Endothelial cell of umbilical vein (primary cell): ENCODE measurements around the gene SH3BP4. TPM values are rescaled to one million over a fixed set of nuclear protein-coding genes. Genes with fewer than 3 reads are reported as not detected.

Experiments
- BruUV-seq: library from RNA; stranded (reverse); fragments of 400-500 nt; replicated peaks from 2 replicates; lab custom pipeline; 2021; lab: Mats Ljungman, UMichigan
- CTCF ChIA-PET: fragments of 300-600, 350-600 bp; sonication (Branson Sonifier 250); formaldehyde crosslinking; loops from one replicate; lab custom pipeline; 2021; ENCODE audit warnings: antibody characterized with exemption, inconsistent platforms; lab: Charles Lee
- POLR2A ChIA-PET: fragments of 300-600, 350-600 bp; sonication (Branson Sonifier 250); formaldehyde crosslinking; loops from one replicate; lab custom pipeline; 2021; ENCODE audit warnings: antibody characterized with exemption, inconsistent platforms; lab: Charles Lee
- DNase-seq: peaks from one replicate; pipeline ENCODE4 v3.0.0-alpha.2; 2011; ENCODE audit warnings: low read depth, low spot score
- FAIRE-seq: peaks from 2 replicates; lab custom pipeline; 2011; peaks lifted over from hg19 to GRCh38; lab: Jason Lieb, UNC
- H2AFZ ChIP-seq: 2 replicates; pipeline ENCODE4 v1.6.0; 2012; ENCODE audit warnings: low read depth, low read length, control low read depth, inconsistent platforms
- H3K27ac ChIP-seq: 2 replicates; pipeline ENCODE4 v1.5.1; 2011; ENCODE audit warnings: low read depth, mild to moderate bottlenecking, control low read depth, low read length, moderate library complexity; ENCODE audit not compliant: insufficient read depth
- H3K27me3 ChIP-seq, 2 experiments: 2 replicates each; pipeline versions ENCODE4 v1.6.0 to v1.6.1; 2011; ENCODE audit warnings: low read length in 2 of 2, mixed read lengths in 1 of 2; ENCODE audit not compliant: control insufficient read depth in 2 of 2, insufficient read depth in 2 of 2
- H3K36me3 ChIP-seq, 2 experiments: 2 replicates in 1 of 2; 3 replicates in 1 of 2; pipeline ENCODE4 v1.5.1; 2011; ENCODE audit warnings: low read length in 2 of 2, mild to moderate bottlenecking in 1 of 2, moderate library complexity in 1 of 2; ENCODE audit not compliant: control insufficient read depth in 2 of 2, insufficient read depth in 2 of 2; ENCODE audit errors: extremely low read depth in 1 of 2
- H3K4me1 ChIP-seq: 3 replicates; pipeline ENCODE4 v1.5.1; 2011; ENCODE audit warnings: mild to moderate bottlenecking, low read length; ENCODE audit not compliant: control insufficient read depth, insufficient read depth; ENCODE audit errors: extremely low read depth
- H3K4me2 ChIP-seq: 2 replicates; pipeline ENCODE4 v1.6.1; 2011; ENCODE audit warnings: low read length, control low read depth, mixed read lengths; ENCODE audit not compliant: insufficient read depth
- H3K4me3 ChIP-seq, 3 experiments: fragments of 200-600 bp in 1 of 3; sonication (generic), shearing (Covaris generic) in 1 of 3; replicated peaks in 1 of 3; 2 replicates each; pipeline ENCODE4 v1.5.1; 2011 to 2016; ENCODE audit warnings: control low read depth in 3 of 3, low read length in 3 of 3, mild to moderate bottlenecking in 2 of 3, inconsistent platforms in 1 of 3, low read depth in 1 of 3, moderate library complexity in 1 of 3; ENCODE audit not compliant: insufficient read depth in 1 of 3
- H3K79me2 ChIP-seq: 2 replicates; pipeline ENCODE4 v1.6.0; 2012; ENCODE audit warnings: low read length, inconsistent platforms; ENCODE audit not compliant: control insufficient read depth, insufficient read depth
- H3K9ac ChIP-seq: replicated peaks from 2 replicates; pipeline ENCODE3; 2011; ENCODE audit warnings: low read length, control low read depth; ENCODE audit not compliant: insufficient read depth; ENCODE audit errors: extremely low read depth
- H3K9me1 ChIP-seq: replicated peaks from 3 replicates; pipeline ENCODE4 v1.6.0; 2011; ENCODE audit warnings: mild to moderate bottlenecking, low read length; ENCODE audit not compliant: control insufficient read depth, insufficient read depth; ENCODE audit errors: extremely low read depth
- H3K9me3 ChIP-seq: replicated peaks from 2 replicates; pipeline ENCODE4 v1.5.1; 2012; ENCODE audit warnings: low read length, inconsistent platforms; ENCODE audit not compliant: control insufficient read depth, insufficient read depth
- H4K20me1 ChIP-seq: replicated peaks from 2 replicates; pipeline ENCODE3; 2011; ENCODE audit warnings: mild to moderate bottlenecking, low read length; ENCODE audit not compliant: control insufficient read depth, insufficient read depth; ENCODE audit errors: extremely low read depth
- EZH2 ChIP-seq: IDR thresholded peaks from 2 replicates; pipeline ENCODE4 v1.6.1; 2012; ENCODE audit warnings: borderline replicate concordance, low read depth, mild to moderate bottlenecking, moderate library complexity, low read length, inconsistent platforms; ENCODE audit not compliant: severe bottlenecking
- FOS ChIP-seq: IDR thresholded peaks from 2 replicates; pipeline ENCODE4 v1.6.1; 2011; ENCODE audit warnings: mild to moderate bottlenecking, low read length, moderate library complexity, borderline replicate concordance; ENCODE audit not compliant: insufficient read depth
- GATA2 ChIP-seq: IDR thresholded peaks from 2 replicates; pipeline ENCODE4 v1.7.0; 2011; ENCODE audit warnings: low read depth, mild to moderate bottlenecking, moderate library complexity, mixed read lengths, low read length; ENCODE audit not compliant: insufficient read length, insufficient read depth
- JUN ChIP-seq: IDR thresholded peaks from 2 replicates; pipeline ENCODE4 v1.6.1; 2011; ENCODE audit warnings: borderline replicate concordance, low read depth; ENCODE audit not compliant: insufficient read length, insufficient read depth
- MYC ChIP-seq: IDR thresholded peaks from one replicate; pipeline ENCODE4 v1.6.1; 2011; ENCODE audit warnings: mild to moderate bottlenecking, low read depth, low read length
- POLR2A ChIP-seq: IDR thresholded peaks from 2 replicates; pipeline ENCODE4 v1.6.1; 2012; ENCODE audit warnings: low read depth, mild to moderate bottlenecking, control low read depth, low read length
- POLR2AphosphoS5 ChIP-seq: IDR thresholded peaks from 2 replicates; pipeline ENCODE4 v1.6.1; 2012; ENCODE audit warnings: low read depth, mild to moderate bottlenecking, control low read depth, low read length, moderate library complexity; ENCODE audit not compliant: insufficient read depth
- dilution Hi-C: fragments of 300-500 bp; cut with MboI; formaldehyde crosslinking; loops from one replicate; pipeline ENCODE4 v1.15.0; 2019; ENCODE audit warnings: low sequenced_read_pairs; ENCODE audit not compliant: extremely low pct_ligation_motif_present
- intact Hi-C: fragments of 100-400 bp; cut with micrococcal nuclease; formaldehyde crosslinking; loops from one replicate; pipeline ENCODE4 v1.10.0; 2022
- polyA plus RNA-seq, 4 experiments: library from polyadenylated mRNA; depleted of rRNA in 3 of 4; stranded (reverse) in 3 of 4; unstranded in 1 of 4; fragments of >200 nt; gene quantifications; 2 replicates each; pipeline versions ENCODE4 v1.2.1 to v1.2.3, GENCODE V29; 2011 to 2012; ENCODE audit warnings: missing spikeins in 1 of 4
- total RNA-seq: library from RNA; stranded (reverse); gene quantifications from 2 replicates; pipeline ENCODE4 v1.2.3, GENCODE V29; 2021
- TF ChIP-seq, protein P1 (sequence below), 2 donors: IDR thresholded peaks; 1 replicate in 1 of 2; 2 replicates in 1 of 2; pipeline ENCODE4 v1.5.1; 2011; ENCODE audit warnings: low read length in 2 of 2, mild to moderate bottlenecking in 2 of 2, moderate library complexity in 2 of 2, control low read depth in 1 of 2, inconsistent platforms in 1 of 2, low read depth in 1 of 2; ENCODE audit not compliant: insufficient read depth in 1 of 2; ENCODE audit errors: extremely low read depth in 1 of 2
- TF ChIP-seq, protein P2 (sequence below): IDR thresholded peaks from 2 replicates; pipeline ENCODE4 v1.6.1; 2011; ENCODE audit not compliant: insufficient read depth, insufficient read length

The SH3BP4 gene
- total and polyA plus RNA-seq, 2 donors (not counting 3 experiments of a cell fraction or from before 2014, with no cell fraction given): 85.2 to 100.0 TPM

DNA sequence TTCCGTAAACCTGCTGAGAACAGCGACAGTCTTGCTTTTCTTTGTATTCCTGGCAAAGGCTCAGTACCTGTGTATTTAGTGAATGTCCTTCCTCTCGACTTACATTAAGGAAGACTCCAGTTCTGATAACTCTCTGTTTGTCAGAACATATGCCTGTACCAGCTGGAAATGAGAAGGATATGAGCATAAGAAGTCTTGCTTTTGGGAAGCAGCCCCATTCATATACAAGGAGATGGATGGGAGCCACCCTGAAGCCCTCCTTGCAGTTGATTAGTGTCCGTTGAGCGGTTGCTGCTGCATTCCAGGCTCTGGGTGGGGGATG lies 59.8 kb downstream of the SH3BP4 start:
- peaks cover 3% of the 10 kb centered on the region for H4K20me1 ChIP-seq
- DNase-seq: no peak
- no peaks in the 10 kb centered on the region for H3K9me3 ChIP-seq
- H3K4me3 ChIP-seq: no peak overlapping the region
- H3K9ac ChIP-seq: no peak overlapping the region
- POLR2A ChIA-PET: no interaction called here
- intact Hi-C loops: no loop called here
- H3K4me1 ChIP-seq: no peaks in the 10 kb centered on the region
- H3K36me3 ChIP-seq: peaks cover 5 to 10% of the 10 kb centered on the region in 2 experiments
- H2AFZ ChIP-seq: no peak overlapping the region
- FAIRE-seq: no peak
- no TSS peak for BruUV-seq
- H3K9me1 ChIP-seq: no peaks in the 10 kb centered on the region
- CTCF ChIA-PET: no interaction called here
- no peak overlapping the region for H3K4me2 ChIP-seq
- no peaks in the 10 kb centered on the region for H3K27me3 ChIP-seq
- TF ChIP-seq EZH2: no peak
- TF ChIP-seq GATA2: no peak
- no peak for TF ChIP-seq POLR2A
- TF ChIP-seq, protein P1, sequence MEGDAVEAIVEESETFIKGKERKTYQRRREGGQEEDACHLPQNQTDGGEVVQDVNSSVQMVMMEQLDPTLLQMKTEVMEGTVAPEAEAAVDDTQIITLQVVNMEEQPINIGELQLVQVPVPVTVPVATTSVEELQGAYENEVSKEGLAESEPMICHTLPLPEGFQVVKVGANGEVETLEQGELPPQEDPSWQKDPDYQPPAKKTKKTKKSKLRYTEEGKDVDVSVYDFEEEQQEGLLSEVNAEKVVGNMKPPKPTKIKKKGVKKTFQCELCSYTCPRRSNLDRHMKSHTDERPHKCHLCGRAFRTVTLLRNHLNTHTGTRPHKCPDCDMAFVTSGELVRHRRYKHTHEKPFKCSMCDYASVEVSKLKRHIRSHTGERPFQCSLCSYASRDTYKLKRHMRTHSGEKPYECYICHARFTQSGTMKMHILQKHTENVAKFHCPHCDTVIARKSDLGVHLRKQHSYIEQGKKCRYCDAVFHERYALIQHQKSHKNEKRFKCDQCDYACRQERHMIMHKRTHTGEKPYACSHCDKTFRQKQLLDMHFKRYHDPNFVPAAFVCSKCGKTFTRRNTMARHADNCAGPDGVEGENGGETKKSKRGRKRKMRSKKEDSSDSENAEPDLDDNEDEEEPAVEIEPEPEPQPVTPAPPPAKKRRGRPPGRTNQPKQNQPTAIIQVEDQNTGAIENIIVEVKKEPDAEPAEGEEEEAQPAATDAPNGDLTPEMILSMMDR (IDR thresholded peaks at IDR 0.05; ENCODE audit: extremely low read depth in 1 of 2, insufficient read depth in 1 of 2, low read depth in 1 of 2, low read length in 2 of 2): no peak
- no peak for TF ChIP-seq MYC
- no peak for TF ChIP-seq POLR2AphosphoS5
- TF ChIP-seq FOS: no peak
- TF ChIP-seq, protein P2, sequence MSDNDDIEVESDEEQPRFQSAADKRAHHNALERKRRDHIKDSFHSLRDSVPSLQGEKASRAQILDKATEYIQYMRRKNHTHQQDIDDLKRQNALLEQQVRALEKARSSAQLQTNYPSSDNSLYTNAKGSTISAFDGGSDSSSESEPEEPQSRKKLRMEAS: no peak
- TF ChIP-seq JUN: no peak
- dilution Hi-C loops: no loop called here
- peaks cover 98% of the 10 kb centered on the region for H3K79me2 ChIP-seq
- no peak overlapping the region for H3K27ac ChIP-seq
